Measurements from ENCODE around the gene COL8A1. TPM values are rescaled to one million over a fixed set of nuclear protein-coding genes. Genes with fewer than 3 reads are reported as not detected.

COL8A1 gene
- total and polyA plus RNA-seq, 9 of the 15 experiments (the other 6 are each of a cell fraction or from before 2014, with no cell fraction given): 0.07 TPM; not detected in 8

- ATAC-seq (no peak), DNase-seq (ENCODE audit: extremely low read depth in 1 of 4, low spot score in 3 of 4) (no peak), FAIRE-seq (no peak)
- Histone ChIP-seq H3K27ac (ENCODE audit: extremely low read depth, low read depth, low read length) (no peak overlapping the region), H4K20me1 (replicated peaks; ENCODE audit: control insufficient read depth, insufficient read depth, low read length) (no peaks in the 10 kb centered on the region), H3K9me3 (replicated peaks; ENCODE audit: control insufficient read depth, insufficient read depth, low read depth, low read length) (no peaks in the 10 kb centered on the region), H3K79me2 (ENCODE audit: control insufficient read depth, insufficient read depth, low read length) (no peaks in the 10 kb centered on the region), H3K4me1 (replicated peaks in 1 of 2; ENCODE audit: control insufficient read depth in 2 of 2, insufficient read depth in 2 of 2, low read length in 2 of 2) (no peaks in the 10 kb centered on the region), H2AFZ (ENCODE audit: low read depth, low read length) (no peak overlapping the region), H3K9me1 (ENCODE audit: control insufficient read depth, insufficient read depth, low read length) (no peaks in the 10 kb centered on the region), H3K27me3 (ENCODE audit: control insufficient read depth in 2 of 2, insufficient read depth in 2 of 2, low read length in 2 of 2) (no peaks in the 10 kb centered on the region), H3K9ac (ENCODE audit: insufficient read depth in 1 of 2, low read depth in 2 of 2, low read length in 2 of 2) (no peak overlapping the region), H3K4me3 (no peak overlapping the region), H3K36me3 (ENCODE audit: control insufficient read depth, insufficient read depth, low read length) (no peaks in the 10 kb centered on the region), H3K4me2 (ENCODE audit: insufficient read depth, low read length) (no peak overlapping the region)
- WGBS (ENCODE audit: insufficient coverage, low coverage, missing lambda C conversion rate): 0% methylated on average over 2 of the region's 2 CpGs
- no TSS peak for BruUV-seq (replicated peaks)
- CTCF ChIA-PET (ENCODE audit: low intra/inter-chr PET ratio): no interaction called here
- intact Hi-C loops (cut with micrococcal nuclease) (no loop called here), in situ Hi-C loops (cut with MboI) (no loop called here)
- POLR2A ChIA-PET: no interaction called here
- no peak for TF ChIP-seq RREB1 (CRISPR knock-in tag; IDR thresholded peaks at IDR 0.05)
- no peak for TF ChIP-seq ZNF592 (IDR thresholded peaks at IDR 0.05)
- TF ChIP-seq E2F3 (CRISPR knock-in tag; IDR thresholded peaks at IDR 0.05): no peak
- TF ChIP-seq HSF4 (CRISPR knock-in tag; IDR thresholded peaks at IDR 0.05; ENCODE audit: borderline replicate concordance): no peak
- TF ChIP-seq TRIM28 (IDR thresholded peaks at IDR 0.05): no peak
- no peak for TF ChIP-seq C11orf30 (IDR thresholded peaks at IDR 0.05; ENCODE audit: low read depth)
- no peak for TF ChIP-seq CBX2 (IDR thresholded peaks at IDR 0.05; ENCODE audit: insufficient read depth, low read length, poor library complexity, severe bottlenecking)
- no peak for TF ChIP-seq ZNF174 (CRISPR knock-in tag; IDR thresholded peaks at IDR 0.05)
- no peak for TF ChIP-seq CBFB (CRISPR knock-in tag; IDR thresholded peaks at IDR 0.05)
- TF ChIP-seq HMBOX1 (IDR thresholded peaks at IDR 0.05): no peak
- no peak for TF ChIP-seq ZBTB8A (IDR thresholded peaks at IDR 0.05; ENCODE audit: partially characterized antibody)
- no peak for TF ChIP-seq ELF4 (CRISPR knock-in tag; IDR thresholded peaks at IDR 0.05)
- TF ChIP-seq NUFIP1 (IDR thresholded peaks at IDR 0.05; ENCODE audit: partially characterized antibody): no peak
- no peak for TF ChIP-seq ZKSCAN8 (CRISPR knock-in tag; IDR thresholded peaks at IDR 0.05)
Observed at GRCh38 chr3:99721633-99722007, 83.2 kb downstream of the COL8A1 start.
